ENCODE measurements around the gene CYP4V2.
A peak's percentile ranks its signal among the peaks of the same experiment; 100 is the strongest.

Gene CYP4V2

DNA sequence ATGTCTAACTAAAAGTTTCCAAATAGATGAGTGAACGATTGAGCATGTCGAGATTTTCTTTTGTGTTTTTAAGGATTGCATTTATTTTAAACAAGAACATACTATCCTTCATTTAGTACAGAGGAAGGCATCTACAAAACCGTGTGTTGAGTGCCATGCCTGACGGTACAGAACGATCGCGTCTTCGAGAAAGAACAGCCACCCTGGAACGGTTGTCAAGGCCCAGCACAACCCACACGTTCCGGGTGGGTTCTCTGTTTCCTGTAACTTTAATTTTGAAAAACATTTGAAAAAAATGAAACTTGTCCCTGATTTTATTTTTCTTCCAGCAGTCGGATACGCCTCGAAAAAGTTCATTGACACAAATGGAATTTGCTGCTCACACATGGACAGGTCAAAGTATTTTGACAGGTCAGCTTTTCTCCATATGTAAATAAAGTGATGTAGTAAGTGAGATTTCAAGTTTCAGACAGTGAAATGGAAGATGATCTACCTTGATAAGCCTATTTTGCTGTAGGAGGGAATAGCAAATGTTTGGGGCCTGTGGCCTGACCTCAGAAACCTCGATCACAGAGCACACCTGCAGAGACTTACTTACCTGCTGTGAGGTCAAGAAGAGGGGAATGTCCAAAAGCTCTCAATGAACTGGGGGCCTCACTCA is 24.4 kb upstream of the CYP4V2 start:
- no peaks in the 10 kb centered on the region for H3K4me1 ChIP-seq (ENCODE audit: insufficient read depth, low read length)
- no peaks in the 10 kb centered on the region for H3K9me3 ChIP-seq (ENCODE audit: control insufficient read depth, insufficient read depth, low read length)
- H3K9ac ChIP-seq (ENCODE audit: low read depth, low read length): no peak overlapping the region
- H3K36me3 ChIP-seq (ENCODE audit: insufficient read depth, low read length): no peaks in the 10 kb centered on the region

DNA sequence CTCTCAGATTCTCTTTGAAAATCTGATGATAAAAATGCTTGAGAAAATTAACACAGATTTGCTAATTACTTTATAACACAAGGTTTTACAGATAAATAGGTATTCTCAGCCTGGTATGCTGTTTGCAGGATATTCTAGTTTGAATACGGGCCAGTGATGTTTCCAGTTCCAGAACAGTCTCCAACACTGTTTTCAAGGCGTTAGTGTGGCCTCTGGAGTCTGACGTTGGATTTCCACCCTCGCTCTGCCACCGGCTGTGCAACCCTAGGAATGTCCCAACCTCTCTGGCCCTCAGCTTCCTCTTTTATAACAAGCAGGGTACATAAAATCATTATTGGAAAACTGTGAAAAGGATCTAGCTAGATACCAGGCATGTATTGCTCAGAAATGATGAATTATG is 23.8 kb upstream of the CYP4V2 start:
- no peaks in the 10 kb centered on the region for H3K4me1 ChIP-seq (ENCODE audit: insufficient read depth, low read length)
- H3K36me3 ChIP-seq (ENCODE audit: insufficient read depth, low read length): no peaks in the 10 kb centered on the region
- no peaks in the 10 kb centered on the region for H3K9me3 ChIP-seq (ENCODE audit: control insufficient read depth, insufficient read depth, low read length)
- H3K9ac ChIP-seq (ENCODE audit: low read depth, low read length): no peak overlapping the region

DNA sequence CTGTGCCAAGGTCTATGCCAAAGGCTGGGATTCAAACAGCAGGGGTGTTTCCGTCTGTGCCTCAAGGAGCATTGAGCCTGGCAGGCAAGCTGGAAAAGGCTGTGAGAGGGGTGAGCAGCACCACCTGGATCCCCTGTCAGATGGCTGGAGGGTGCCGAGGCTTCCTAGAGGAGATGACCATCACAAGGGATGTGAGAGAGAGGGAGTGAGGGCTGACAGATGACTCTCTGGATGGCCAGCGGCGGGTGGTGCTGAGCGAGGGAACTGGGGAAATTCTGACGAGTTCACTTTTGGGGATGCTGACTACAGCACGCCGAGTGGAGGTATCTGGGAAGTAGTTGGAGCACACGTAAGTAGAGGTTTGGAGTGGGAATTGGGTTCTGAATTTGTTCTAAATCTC is 22.6 kb upstream of the CYP4V2 start:
- no peaks in the 10 kb centered on the region for H3K4me1 ChIP-seq (ENCODE audit: insufficient read depth, low read length)
- no peaks in the 10 kb centered on the region for H3K36me3 ChIP-seq (ENCODE audit: insufficient read depth, low read length)
- no peaks in the 10 kb centered on the region for H3K9me3 ChIP-seq (ENCODE audit: control insufficient read depth, insufficient read depth, low read length)
- H3K9ac ChIP-seq (ENCODE audit: low read depth, low read length): no peak overlapping the region

DNA sequence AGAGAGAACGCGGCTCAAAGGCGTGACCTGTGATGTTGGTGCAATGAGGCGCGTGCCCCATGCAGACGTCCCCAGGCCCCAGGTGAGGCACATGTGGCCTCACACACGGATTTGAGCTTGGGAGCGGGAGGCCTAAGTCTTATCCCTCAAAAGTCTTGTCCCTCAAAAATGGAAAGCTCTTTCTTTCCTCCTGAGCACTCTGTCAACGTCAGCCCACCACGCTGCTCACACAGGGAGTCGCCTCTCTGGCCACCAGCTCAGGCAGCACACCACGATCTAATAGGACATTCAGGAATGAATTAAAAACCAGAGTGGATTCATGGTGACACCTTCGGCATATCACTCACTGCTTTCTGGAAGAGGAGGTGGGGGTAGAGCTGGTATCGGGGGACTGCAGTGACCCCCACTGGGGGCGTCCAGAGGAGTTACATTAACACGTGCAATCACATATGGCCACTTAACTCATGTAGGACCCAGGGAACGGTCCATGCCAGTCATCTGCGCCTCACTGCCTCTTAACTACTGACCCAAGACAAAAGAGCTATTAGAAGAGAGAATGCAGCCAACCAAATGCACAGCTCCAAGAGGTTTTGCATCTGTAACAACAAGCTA is 21.9 kb upstream of the CYP4V2 start:
- Histone ChIP-seq H3K36me3 (ENCODE audit: insufficient read depth, low read length) (no peaks in the 10 kb centered on the region), H3K9ac (ENCODE audit: low read depth, low read length) (no peak overlapping the region), H3K4me1 (ENCODE audit: insufficient read depth, low read length) (no peaks in the 10 kb centered on the region), H3K9me3 (ENCODE audit: control insufficient read depth, insufficient read depth, low read length) (no peaks in the 10 kb centered on the region)

DNA sequence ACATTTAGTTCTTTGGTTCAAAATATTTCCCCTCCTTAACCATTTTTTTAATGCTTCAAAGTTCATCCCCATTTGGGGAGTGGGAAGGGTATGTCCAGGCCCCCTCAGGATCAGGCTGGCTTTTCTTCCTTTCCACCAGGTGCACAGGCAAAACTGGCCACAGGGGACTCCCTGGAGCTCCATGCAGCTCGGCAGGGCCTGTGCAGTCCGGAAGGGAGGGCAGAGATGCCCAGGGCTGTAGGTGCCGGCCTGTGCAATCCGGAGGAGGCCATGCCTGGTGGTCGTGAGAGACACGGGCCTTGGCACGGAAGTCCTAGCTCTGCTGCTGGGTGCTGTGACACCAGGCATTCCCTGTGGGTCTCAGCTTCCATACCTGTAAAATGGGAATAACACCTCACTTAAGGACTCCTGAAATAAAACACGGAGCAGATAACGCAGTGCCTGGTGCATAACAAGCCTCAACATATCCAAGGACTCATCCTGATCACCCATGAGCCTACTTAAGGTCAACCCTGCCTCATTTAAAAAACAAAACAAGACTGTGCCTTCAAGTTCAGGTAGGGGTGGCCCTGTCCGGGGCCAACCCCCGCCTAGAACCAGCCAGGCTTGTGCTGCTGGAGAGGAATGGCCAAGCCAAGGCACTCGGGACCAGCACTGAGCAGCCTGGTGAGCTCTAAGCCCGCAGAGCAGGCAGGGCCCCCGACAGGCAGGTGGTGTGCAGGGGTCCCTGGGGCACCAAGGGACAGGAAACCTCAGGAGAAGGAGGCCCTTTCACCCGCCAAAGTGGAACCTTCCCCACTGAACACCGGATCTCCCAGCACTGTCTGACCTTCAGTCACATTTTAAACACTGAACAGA is 21.2 kb upstream of the CYP4V2 start:
- Histone ChIP-seq H3K9me3 (ENCODE audit: control insufficient read depth, insufficient read depth, low read length) (no peaks in the 10 kb centered on the region), H3K9ac (ENCODE audit: low read depth, low read length) (no peak overlapping the region), H3K36me3 (ENCODE audit: insufficient read depth, low read length) (no peaks in the 10 kb centered on the region), H3K4me1 (ENCODE audit: insufficient read depth, low read length) (no peaks in the 10 kb centered on the region)

DNA sequence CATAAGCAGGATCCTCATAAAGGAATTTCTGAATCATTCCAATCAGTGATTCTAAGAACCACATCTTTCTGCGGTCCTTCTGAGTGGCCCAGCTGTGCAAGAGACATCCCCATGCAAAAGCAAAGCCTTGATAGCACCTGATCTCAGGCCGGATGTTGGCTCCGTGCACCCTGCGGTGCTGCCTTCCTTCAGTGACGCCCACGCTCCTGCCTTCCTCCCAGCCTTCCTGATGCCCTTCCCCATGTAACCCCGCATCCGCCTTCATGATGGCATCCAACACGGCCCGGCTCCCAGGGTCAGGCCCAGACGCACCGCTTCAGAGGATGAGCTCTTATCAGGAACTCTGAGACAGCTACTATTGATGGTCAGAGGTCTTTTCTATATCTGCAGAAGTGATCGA is 20.4 kb upstream of the CYP4V2 start:
- H3K9me3 ChIP-seq (ENCODE audit: control insufficient read depth, insufficient read depth, low read length): no peaks in the 10 kb centered on the region
- H3K4me1 ChIP-seq (ENCODE audit: insufficient read depth, low read length): no peaks in the 10 kb centered on the region
- no peak overlapping the region for H3K9ac ChIP-seq (ENCODE audit: low read depth, low read length)
- no peaks in the 10 kb centered on the region for H3K36me3 ChIP-seq (ENCODE audit: insufficient read depth, low read length)

DNA sequence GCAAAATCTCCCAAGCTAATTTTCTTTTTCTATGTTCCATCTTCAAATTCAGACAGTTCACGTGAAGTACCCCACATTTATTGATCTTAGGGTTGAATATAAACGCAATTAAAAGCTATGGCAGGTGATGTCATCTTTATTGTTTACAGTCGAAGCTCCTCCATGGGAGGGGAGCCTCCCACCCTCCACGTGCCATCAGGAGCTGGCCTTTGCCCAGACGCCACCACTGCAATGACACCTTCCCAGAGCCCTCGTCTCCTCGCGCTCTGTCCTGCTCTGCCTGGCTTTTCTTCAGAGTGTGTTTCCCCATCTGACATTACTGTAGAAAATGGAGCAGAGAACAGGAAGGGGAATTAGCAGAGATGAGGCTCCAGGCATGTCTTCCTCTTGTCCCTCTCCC is 18.8 kb upstream of the CYP4V2 start:
- Histone ChIP-seq H3K4me1 (ENCODE audit: insufficient read depth, low read length) (no peaks in the 10 kb centered on the region), H3K9ac (ENCODE audit: low read depth, low read length) (no peak overlapping the region)

DNA sequence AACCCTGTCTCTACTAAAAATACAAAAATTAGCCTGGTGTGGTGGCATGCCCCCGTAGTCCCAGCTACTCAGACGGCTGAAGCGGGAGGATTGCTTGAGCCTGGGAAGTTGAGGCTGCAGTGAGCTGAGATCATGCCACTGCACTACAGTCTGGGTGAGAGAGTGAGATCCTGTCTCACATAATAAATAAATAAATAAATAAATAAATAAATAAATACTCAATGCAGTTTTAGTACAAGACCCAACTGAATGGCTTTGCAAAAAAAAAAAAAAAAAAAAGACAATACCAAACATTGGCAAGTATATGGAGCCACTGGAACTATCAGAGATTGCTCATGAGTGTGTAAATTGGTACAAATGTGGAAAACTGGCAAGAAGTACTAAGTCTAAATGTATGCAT is 3.3 kb upstream of the CYP4V2 start:
- Histone ChIP-seq H3K36me3 (ENCODE audit: insufficient read depth, low read length) (no peaks in the 10 kb centered on the region), H3K9ac (ENCODE audit: low read depth, low read length) (no peak overlapping the region), H3K9me3 (ENCODE audit: control insufficient read depth, insufficient read depth, low read length) (no peaks in the 10 kb centered on the region), H3K4me1 (ENCODE audit: insufficient read depth, low read length) (peaks cover 10% of the 10 kb centered on the region; the same call in 1 of the 2 replicates)

More for the DNA sequence above, 18.8 kb upstream of the CYP4V2 start:
- no peaks in the 10 kb centered on the region for H3K36me3 ChIP-seq (ENCODE audit: insufficient read depth, low read length)
- H3K9me3 ChIP-seq (ENCODE audit: control insufficient read depth, insufficient read depth, low read length): no peaks in the 10 kb centered on the region

DNA sequence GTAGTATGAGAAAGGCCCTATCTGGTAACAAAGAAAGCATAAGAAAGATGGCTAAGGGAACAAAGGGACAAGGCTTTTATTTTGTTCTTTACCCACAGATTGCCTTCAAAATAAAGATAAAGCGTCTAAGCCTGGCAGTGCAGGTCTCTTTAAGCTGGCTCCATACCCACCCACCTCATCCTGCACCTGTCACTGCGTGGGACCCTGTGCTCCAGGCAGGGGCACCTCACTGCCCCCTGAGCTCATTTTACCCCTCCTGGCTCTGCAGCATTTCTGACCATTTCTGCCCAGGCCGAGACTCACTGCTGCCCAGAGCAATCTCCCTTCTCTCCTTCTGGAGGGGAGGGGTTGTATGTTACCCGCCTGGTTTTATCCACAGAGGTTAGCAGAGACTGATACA is 1.7 kb upstream of the CYP4V2 start:
- H3K4me1 ChIP-seq (ENCODE audit: insufficient read depth, low read length): peaks cover 18% of the 10 kb centered on the region; the same call in 1 of the 2 replicates
- H3K36me3 ChIP-seq (ENCODE audit: insufficient read depth, low read length): no peaks in the 10 kb centered on the region
- peak overlapping the region; percentile 85; the same call in 1 of the 2 replicates for H3K9ac ChIP-seq (ENCODE audit: low read depth, low read length)
- H3K9me3 ChIP-seq (ENCODE audit: control insufficient read depth, insufficient read depth, low read length): no peaks in the 10 kb centered on the region

DNA sequence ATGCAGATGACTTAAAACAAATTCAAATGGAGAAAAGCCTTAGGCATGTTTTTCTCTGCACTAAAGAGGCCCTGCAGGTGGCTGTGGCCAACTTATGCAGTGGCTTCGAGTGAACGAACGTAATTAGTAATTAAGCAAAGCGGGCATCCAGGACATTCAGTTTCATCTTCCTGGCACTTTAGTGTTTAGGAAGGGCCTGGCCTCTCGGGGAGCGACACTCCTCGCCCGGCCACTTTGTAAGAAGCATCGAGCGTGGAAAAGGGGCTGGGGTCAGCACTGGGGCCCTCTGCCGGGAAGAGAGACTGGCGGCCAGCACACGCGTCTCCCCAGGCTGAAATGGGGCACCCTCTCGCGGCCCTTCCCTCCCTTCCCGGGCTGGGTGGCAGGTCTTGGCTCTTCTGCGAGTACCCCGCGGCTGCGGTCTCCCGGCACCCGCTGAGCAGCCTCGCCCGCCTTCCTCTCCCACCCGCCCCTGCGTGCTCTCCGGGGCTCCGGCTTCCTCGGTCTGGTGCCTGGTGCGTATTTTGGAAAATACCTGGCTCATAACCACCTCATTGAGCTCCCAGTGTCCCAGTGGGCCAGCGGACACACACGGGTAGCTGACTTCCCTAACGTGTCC is 677 bp upstream of the CYP4V2 start:
- Histone ChIP-seq H3K36me3 (ENCODE audit: insufficient read depth, low read length) (no peaks in the 10 kb centered on the region), H3K4me1 (ENCODE audit: insufficient read depth, low read length) (peaks cover 18% of the 10 kb centered on the region; the same call in 1 of the 2 replicates), H3K9me3 (ENCODE audit: control insufficient read depth, insufficient read depth, low read length) (no peaks in the 10 kb centered on the region), H3K9ac (ENCODE audit: low read depth, low read length) (peak overlapping the region; percentile 85)

DNA sequence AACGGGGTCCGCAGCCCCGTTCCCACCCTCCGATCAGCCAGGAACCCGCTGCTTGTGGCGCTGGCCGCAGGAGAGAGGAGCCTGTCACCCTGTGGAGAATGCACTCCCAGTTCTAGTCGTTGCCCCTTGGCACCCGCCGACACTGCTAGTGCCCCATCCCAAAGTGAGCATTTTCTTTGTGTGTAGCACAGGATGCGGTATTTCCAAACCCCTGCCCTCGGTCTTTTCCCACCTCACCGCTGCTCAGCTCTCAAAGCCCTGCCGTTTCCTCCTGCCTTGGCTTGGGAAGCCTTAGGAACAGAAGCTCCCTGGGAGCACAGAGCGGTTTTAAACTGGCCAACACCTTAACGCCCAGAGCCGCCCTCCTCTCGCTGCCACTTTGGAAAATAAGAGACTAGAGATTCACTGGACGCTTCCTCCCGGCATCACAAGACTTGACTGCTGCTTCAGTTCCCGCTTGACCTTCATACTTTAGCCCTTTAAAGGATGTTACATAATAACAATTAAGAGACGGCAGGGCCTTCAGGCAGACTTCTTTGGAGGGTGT is 772 bp downstream of the CYP4V2 start:
- Histone ChIP-seq H3K4me1 (ENCODE audit: insufficient read depth, low read length) (peaks cover 18% of the 10 kb centered on the region; the same call in 1 of the 2 replicates), H3K9me3 (ENCODE audit: control insufficient read depth, insufficient read depth, low read length) (no peaks in the 10 kb centered on the region), H3K9ac (ENCODE audit: low read depth, low read length) (peak overlapping the region; percentile 85), H3K36me3 (ENCODE audit: insufficient read depth, low read length) (no peaks in the 10 kb centered on the region)

DNA sequence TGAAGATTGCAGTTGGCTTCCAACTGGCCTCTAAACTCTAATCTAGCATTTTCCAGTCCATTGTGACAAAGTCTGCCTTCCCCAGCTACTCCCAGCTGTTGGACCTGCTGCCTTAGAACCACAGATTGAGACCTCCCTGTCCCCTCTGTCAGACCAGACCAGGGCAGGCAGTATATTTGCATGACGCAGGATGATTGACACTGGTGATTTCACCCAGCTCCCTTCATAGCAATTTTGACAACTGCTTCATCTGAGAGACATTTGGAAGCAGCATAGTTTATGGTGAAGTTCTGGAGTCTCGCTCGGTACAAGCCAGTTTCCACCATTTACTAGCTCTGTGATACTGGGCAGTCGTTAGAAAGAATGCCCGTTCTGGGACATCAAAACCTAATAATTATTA is 2.5 kb downstream of the CYP4V2 start:
- Histone ChIP-seq H3K4me1 (ENCODE audit: insufficient read depth, low read length) (peaks cover 18% of the 10 kb centered on the region; the same call in 1 of the 2 replicates), H3K36me3 (ENCODE audit: insufficient read depth, low read length) (no peaks in the 10 kb centered on the region), H3K9me3 (ENCODE audit: control insufficient read depth, insufficient read depth, low read length) (no peaks in the 10 kb centered on the region), H3K9ac (ENCODE audit: low read depth, low read length) (no peak overlapping the region)

DNA sequence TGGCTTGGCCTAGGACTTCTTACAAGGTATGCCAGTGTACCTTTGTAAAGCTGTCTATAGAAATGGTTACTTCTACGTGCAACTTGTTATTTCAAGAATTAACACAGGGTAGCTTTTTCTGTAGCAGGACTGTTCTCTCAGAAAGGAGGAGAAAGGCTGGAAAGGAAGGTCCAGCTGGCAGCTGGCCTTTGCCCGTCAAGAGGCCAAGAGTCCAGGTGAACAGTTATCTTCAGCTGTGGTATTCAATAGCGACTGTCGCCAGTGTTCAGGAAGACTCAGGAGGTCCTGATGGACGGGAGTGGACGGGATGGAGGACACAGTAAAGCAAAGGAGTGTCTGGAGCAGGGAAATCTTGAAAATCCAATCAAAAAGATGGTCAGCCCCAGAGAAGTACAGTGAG is 4.7 kb downstream of the CYP4V2 start:
- Histone ChIP-seq H3K4me1 (ENCODE audit: insufficient read depth, low read length) (peaks cover 8% of the 10 kb centered on the region; the same call in 1 of the 2 replicates), H3K9ac (ENCODE audit: low read depth, low read length) (no peak overlapping the region), H3K9me3 (ENCODE audit: control insufficient read depth, insufficient read depth, low read length) (no peaks in the 10 kb centered on the region), H3K36me3 (ENCODE audit: insufficient read depth, low read length) (no peaks in the 10 kb centered on the region)

DNA sequence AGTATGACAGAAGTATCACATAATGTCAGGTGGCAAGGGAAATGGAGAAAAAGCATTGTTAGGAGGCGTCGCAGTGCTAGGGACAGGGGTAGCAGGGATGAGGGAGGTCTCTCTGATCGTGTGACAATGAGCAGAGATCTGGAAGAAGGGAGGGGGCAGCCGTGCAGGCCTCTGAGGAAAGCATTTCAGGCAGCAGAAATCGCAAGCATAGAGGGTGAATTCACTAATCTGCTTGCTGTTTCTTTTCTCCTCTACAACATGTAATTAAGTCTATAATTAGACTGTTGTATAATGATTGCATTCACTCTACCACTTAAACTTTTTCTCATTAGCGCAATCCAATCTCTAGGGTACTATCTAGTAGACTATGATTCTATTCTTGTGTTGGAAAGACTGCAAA is 9.1 kb downstream of the CYP4V2 start:
- no peaks in the 10 kb centered on the region for H3K9me3 ChIP-seq (ENCODE audit: control insufficient read depth, insufficient read depth, low read length)
- no peaks in the 10 kb centered on the region for H3K36me3 ChIP-seq (ENCODE audit: insufficient read depth, low read length)
- no peaks in the 10 kb centered on the region for H3K4me1 ChIP-seq (ENCODE audit: insufficient read depth, low read length)
- H3K9ac ChIP-seq (ENCODE audit: low read depth, low read length): no peak overlapping the region

Measured in ES-I3 (cell line).